Loucy (cell line): ENCODE results near the gene EZH2.

ENCODE experiments used
- CTCF ChIP-seq: fragments of 200-600 bp; sonication (generic); conservative IDR thresholded peaks from 2 replicates; pipeline ENCODE4 v1.5.1; 2014; ENCODE audit warnings: mild to moderate bottlenecking, antibody characterized with exemption, low read length
- EZH2phosphoT487 ChIP-seq: fragments of 200-600 bp; IDR thresholded peaks from 2 replicates; pipeline ENCODE4 v1.6.1; 2018; ENCODE audit warnings: antibody characterized with exemption, mild to moderate bottlenecking, moderate library complexity, borderline replicate concordance

DNA sequence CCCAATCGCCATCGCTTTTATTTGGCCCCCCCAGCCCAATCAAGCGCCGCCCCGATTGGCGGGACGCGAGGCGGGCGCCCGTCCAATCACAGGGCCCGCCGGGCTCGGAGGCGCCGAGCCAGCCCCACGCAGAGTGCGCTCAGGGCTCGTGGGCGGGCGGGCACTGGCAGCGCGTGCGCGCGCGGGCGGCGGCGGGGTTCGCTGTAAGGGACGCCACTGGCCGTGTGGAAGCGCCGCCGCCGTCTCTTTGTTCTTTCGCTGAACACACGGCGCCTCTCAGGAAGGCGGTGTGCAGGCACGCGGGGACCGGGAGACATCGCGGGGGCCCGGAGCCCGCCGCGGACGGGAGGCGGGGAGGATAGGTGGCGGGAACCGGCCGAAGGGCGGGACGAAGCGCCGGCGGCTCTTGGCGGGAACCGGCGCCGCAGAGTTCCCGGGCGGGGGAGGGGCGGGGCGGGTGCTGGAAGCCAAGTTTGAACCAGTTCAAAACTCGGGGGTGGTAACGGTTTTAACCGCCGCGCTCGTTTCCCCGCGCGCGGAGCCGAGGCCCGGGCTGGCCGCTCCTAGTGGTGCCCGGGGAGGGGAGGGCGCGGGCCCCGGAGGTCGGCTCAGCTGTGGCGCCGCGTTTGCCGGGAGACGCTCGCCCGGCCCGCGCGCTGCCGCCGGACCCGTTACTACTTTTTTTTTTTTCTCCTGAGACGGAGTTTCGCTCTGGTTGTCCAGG, 370 bp upstream of the EZH2 start:
- TF ChIP-seq CTCF, result no peak
- TF ChIP-seq EZH2phosphoT487, result no peak
